K562 (cell line): ENCODE results near the gene STUB1. TPM values are rescaled to one million over a fixed set of nuclear protein-coding genes. Genes with fewer than 3 reads are reported as not detected.
A peak's percentile ranks its signal among the peaks of the same experiment; 100 is the strongest.

Source experiments
- EGR1 ChIP-seq: fragments of 450-650 bp; conservative IDR thresholded peaks from 2 replicates; pipeline ENCODE4 v1.6.1; 2017; ENCODE audit warnings: mild to moderate bottlenecking
- GABPB1 ChIP-seq: sonication (generic); formaldehyde crosslinking; IDR thresholded peaks from 2 replicates; pipeline ENCODE4 v1.8.0; 2022; ENCODE audit warnings: mild to moderate bottlenecking, missing genetic modification reagents
- NR2F6 ChIP-seq: fragments of 450-650 bp; formaldehyde crosslinking; IDR thresholded peaks from 2 replicates; pipeline ENCODE4 v1.4.0; 2020; ENCODE audit warnings: mild to moderate bottlenecking
- RBM25 ChIP-seq: fragments of 200-400 bp; formaldehyde crosslinking; IDR thresholded peaks from 2 replicates; pipeline ENCODE4 v1.6.1; 2018; ENCODE audit warnings: low read length, low read depth, moderate library complexity; ENCODE audit not compliant: severe bottlenecking
- SAFB ChIP-seq: fragments of 200-400 bp; formaldehyde crosslinking; IDR thresholded peaks from 2 replicates; pipeline ENCODE4 v1.6.1; 2017; ENCODE audit warnings: low read depth, low read length, borderline replicate concordance
- ZC3H4 ChIP-seq: sonication (generic); formaldehyde crosslinking; IDR thresholded peaks from 2 replicates; pipeline ENCODE4 v1.9.0; 2021; ENCODE audit warnings: missing genetic modification reagents, borderline replicate concordance
- ZFP36 ChIP-seq: fragments of 150-350 bp; IDR thresholded peaks from 2 replicates; pipeline ENCODE4 v1.6.1; 2018; ENCODE audit warnings: low read length, low read depth; ENCODE audit not compliant: partially characterized antibody
- ZNF274 ChIP-seq: IDR thresholded peaks from 2 replicates; pipeline ENCODE4 v1.6.1; 2011; ENCODE audit warnings: low read depth, mild to moderate bottlenecking, low read length, moderate library complexity, borderline replicate concordance
- polyA plus RNA-seq, 8 experiments: library from polyadenylated mRNA; depleted of rRNA in 4 of 8; stranded (reverse) in 5 of 8; unstranded in 3 of 8; fragments of >200 nt; fragmentation: Nextera tagmentation in 2 of 8; fragmentation: Illumina TruSeq in 1 of 8; extraction: Ambion mirVana in 2 of 8; extraction: Trizol in 1 of 8; gene quantifications; 2 replicates each; pipeline versions ENCODE4 v1.2.1 to v1.2.3, GENCODE V29; 2011 to 2014; ENCODE audit warnings: inconsistent platforms in 1 of 8, missing spikeins in 1 of 8
- total RNA-seq, 7 experiments: library from RNA; depleted of rRNA in 6 of 7; stranded (reverse); fragments of >200 nt in 6 of 7; fragmentation: Illumina TruSeq in 2 of 7; extraction: Trizol in 2 of 7; gene quantifications; 2 replicates each; pipeline versions ENCODE4 v1.2.1 to v1.2.3, GENCODE V29; 2011 to 2021; ENCODE audit warnings: low replicate concordance in 1 of 7
- TF ChIP-seq, protein P1 (sequence below): sonication (generic); formaldehyde crosslinking; IDR thresholded peaks from 2 replicates; pipeline ENCODE4 v1.8.0; 2023; ENCODE audit warnings: mild to moderate bottlenecking, missing genetic modification reagents
- TF ChIP-seq, protein P2 (sequence below): fragments of 250-450 bp; sonication (Bioruptor Pico); IDR thresholded peaks from 2 replicates; pipeline ENCODE4 v1.8.0; 2022; ENCODE audit warnings: inconsistent platforms
- TF ChIP-seq, protein P3 (sequence below): sonication (generic); formaldehyde crosslinking; IDR thresholded peaks from 2 replicates; pipeline ENCODE4 v1.5.0; 2020; ENCODE audit warnings: missing genetic modification reagents
- TF ChIP-seq, protein P4 (sequence below): fragments of 250-450 bp; sonication (Bioruptor Pico); IDR thresholded peaks from 2 replicates; pipeline ENCODE4 v1.4.0; 2020; ENCODE audit warnings: mild to moderate bottlenecking
- TF ChIP-seq, protein P5 (sequence below): sonication (generic); formaldehyde crosslinking; IDR thresholded peaks from 2 replicates; pipeline ENCODE4 v1.8.0; 2023; ENCODE audit warnings: mild to moderate bottlenecking, missing genetic modification reagents
- TF ChIP-seq, protein P6 (sequence below): fragments of 250-450 bp; sonication (Bioruptor Pico); IDR thresholded peaks from 2 replicates; pipeline ENCODE4 v1.4.0; 2020; ENCODE audit warnings: mild to moderate bottlenecking, moderate library complexity, borderline replicate concordance

The STUB1 gene
- total and polyA plus RNA-seq, 9 of the 15 experiments (the other 6 are each of a cell fraction or from before 2014, with no cell fraction given) = 10.6 to 251 (median 152) TPM

DNA sequence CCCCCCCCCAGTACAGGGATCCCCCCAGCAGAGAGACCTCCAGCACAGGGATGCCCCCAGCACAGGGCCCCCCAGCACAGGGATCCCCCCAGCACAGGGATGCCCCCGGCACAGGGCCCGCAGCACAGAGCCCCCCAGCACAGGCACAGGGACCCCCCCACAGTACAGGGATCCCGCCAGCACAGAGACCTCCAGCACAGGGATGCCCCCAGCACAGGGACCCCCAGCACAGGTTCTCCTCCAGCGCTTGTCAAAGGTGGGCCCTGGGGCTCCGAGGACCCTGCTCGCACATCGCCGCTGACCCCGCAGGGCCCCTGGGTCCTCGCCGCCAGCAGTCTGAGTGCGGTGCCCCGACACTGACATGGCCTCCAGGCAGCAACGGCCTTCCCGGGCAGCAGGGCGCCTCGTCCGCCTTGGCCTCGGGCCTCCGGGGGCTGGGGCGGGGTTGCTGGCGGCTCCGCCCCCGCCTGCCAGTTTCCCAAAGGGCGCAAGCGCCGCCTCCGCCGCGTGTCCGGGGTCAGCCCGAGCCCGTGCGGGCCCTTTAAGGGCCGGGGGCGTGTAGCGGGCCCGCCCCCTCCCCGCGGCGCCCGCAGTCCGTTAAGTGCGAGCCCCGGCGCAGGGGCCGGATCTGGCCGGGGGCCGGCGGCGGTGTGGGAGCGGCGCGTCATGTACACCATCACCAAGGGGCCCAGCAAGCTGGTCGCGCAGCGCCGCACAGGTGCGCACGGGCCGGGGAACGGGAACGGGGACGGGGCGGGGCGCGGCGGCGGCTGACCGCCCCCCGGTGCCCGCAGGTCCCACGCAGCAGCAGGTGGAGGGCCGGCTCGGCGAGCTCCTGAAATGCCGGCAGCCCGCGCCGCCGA is 38.7 kb upstream of the STUB1 start, which contains the start of gene MCRIP2 (continued):
- TF ChIP-seq EGR1 (peak; percentile 88), GABPB1 (CRISPR knock-in tag) (no peak), NR2F6 (CRISPR knock-in tag) (no peak), SAFB (no peak), ZC3H4 (CRISPR knock-in tag) (no peak; the same call in 1 of the 2 replicates), ZFP36 (no peak), RBM25 (no peak), ZNF274 (no peak)
- TF ChIP-seq, protein P1, sequence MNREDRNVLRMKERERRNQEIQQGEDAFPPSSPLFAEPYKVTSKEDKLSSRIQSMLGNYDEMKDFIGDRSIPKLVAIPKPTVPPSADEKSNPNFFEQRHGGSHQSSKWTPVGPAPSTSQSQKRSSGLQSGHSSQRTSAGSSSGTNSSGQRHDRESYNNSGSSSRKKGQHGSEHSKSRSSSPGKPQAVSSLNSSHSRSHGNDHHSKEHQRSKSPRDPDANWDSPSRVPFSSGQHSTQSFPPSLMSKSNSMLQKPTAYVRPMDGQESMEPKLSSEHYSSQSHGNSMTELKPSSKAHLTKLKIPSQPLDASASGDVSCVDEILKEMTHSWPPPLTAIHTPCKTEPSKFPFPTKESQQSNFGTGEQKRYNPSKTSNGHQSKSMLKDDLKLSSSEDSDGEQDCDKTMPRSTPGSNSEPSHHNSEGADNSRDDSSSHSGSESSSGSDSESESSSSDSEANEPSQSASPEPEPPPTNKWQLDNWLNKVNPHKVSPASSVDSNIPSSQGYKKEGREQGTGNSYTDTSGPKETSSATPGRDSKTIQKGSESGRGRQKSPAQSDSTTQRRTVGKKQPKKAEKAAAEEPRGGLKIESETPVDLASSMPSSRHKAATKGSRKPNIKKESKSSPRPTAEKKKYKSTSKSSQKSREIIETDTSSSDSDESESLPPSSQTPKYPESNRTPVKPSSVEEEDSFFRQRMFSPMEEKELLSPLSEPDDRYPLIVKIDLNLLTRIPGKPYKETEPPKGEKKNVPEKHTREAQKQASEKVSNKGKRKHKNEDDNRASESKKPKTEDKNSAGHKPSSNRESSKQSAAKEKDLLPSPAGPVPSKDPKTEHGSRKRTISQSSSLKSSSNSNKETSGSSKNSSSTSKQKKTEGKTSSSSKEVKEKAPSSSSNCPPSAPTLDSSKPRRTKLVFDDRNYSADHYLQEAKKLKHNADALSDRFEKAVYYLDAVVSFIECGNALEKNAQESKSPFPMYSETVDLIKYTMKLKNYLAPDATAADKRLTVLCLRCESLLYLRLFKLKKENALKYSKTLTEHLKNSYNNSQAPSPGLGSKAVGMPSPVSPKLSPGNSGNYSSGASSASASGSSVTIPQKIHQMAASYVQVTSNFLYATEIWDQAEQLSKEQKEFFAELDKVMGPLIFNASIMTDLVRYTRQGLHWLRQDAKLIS (CRISPR knock-in tag) = no peak
- TF ChIP-seq, protein P2, sequence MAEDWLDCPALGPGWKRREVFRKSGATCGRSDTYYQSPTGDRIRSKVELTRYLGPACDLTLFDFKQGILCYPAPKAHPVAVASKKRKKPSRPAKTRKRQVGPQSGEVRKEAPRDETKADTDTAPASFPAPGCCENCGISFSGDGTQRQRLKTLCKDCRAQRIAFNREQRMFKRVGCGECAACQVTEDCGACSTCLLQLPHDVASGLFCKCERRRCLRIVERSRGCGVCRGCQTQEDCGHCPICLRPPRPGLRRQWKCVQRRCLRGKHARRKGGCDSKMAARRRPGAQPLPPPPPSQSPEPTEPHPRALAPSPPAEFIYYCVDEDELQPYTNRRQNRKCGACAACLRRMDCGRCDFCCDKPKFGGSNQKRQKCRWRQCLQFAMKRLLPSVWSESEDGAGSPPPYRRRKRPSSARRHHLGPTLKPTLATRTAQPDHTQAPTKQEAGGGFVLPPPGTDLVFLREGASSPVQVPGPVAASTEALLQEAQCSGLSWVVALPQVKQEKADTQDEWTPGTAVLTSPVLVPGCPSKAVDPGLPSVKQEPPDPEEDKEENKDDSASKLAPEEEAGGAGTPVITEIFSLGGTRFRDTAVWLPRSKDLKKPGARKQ (CRISPR knock-in tag) = no peak
- TF ChIP-seq, protein P3, sequence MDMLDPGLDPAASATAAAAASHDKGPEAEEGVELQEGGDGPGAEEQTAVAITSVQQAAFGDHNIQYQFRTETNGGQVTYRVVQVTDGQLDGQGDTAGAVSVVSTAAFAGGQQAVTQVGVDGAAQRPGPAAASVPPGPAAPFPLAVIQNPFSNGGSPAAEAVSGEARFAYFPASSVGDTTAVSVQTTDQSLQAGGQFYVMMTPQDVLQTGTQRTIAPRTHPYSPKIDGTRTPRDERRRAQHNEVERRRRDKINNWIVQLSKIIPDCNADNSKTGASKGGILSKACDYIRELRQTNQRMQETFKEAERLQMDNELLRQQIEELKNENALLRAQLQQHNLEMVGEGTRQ (CRISPR knock-in tag) = no peak
- TF ChIP-seq, protein P4, sequence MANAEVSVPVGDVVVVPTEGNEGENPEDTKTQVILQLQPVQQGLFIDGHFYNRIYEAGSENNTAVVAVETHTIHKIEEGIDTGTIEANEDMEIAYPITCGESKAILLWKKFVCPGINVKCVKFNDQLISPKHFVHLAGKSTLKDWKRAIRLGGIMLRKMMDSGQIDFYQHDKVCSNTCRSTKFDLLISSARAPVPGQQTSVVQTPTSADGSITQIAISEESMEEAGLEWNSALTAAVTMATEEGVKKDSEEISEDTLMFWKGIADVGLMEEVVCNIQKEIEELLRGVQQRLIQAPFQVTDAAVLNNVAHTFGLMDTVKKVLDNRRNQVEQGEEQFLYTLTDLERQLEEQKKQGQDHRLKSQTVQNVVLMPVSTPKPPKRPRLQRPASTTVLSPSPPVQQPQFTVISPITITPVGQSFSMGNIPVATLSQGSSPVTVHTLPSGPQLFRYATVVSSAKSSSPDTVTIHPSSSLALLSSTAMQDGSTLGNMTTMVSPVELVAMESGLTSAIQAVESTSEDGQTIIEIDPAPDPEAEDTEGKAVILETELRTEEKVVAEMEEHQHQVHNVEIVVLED = no peak
- TF ChIP-seq, protein P5, sequence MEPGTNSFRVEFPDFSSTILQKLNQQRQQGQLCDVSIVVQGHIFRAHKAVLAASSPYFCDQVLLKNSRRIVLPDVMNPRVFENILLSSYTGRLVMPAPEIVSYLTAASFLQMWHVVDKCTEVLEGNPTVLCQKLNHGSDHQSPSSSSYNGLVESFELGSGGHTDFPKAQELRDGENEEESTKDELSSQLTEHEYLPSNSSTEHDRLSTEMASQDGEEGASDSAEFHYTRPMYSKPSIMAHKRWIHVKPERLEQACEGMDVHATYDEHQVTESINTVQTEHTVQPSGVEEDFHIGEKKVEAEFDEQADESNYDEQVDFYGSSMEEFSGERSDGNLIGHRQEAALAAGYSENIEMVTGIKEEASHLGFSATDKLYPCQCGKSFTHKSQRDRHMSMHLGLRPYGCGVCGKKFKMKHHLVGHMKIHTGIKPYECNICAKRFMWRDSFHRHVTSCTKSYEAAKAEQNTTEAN (CRISPR knock-in tag) = no peak
- TF ChIP-seq, protein P6, sequence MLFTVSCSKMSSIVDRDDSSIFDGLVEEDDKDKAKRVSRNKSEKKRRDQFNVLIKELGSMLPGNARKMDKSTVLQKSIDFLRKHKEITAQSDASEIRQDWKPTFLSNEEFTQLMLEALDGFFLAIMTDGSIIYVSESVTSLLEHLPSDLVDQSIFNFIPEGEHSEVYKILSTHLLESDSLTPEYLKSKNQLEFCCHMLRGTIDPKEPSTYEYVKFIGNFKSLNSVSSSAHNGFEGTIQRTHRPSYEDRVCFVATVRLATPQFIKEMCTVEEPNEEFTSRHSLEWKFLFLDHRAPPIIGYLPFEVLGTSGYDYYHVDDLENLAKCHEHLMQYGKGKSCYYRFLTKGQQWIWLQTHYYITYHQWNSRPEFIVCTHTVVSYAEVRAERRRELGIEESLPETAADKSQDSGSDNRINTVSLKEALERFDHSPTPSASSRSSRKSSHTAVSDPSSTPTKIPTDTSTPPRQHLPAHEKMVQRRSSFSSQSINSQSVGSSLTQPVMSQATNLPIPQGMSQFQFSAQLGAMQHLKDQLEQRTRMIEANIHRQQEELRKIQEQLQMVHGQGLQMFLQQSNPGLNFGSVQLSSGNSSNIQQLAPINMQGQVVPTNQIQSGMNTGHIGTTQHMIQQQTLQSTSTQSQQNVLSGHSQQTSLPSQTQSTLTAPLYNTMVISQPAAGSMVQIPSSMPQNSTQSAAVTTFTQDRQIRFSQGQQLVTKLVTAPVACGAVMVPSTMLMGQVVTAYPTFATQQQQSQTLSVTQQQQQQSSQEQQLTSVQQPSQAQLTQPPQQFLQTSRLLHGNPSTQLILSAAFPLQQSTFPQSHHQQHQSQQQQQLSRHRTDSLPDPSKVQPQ = no peak
